ENCODE results near the gene TRIP10.

TRIP10 gene

GRCh38 chr19:6712231-6712630 is 27.2 kb upstream of the TRIP10 start:
- no peak for DNase-seq (ENCODE audit: low spot score)

GRCh38 chr19:6712692-6713670 is 26.5 kb upstream of the TRIP10 start:
- DNase-seq (ENCODE audit: low spot score): no peak

GRCh38 chr19:6713773-6714692 is 25.4 kb upstream of the TRIP10 start:
- no peak for DNase-seq (ENCODE audit: low spot score)

GRCh38 chr19:6714749-6715555 is 24.5 kb upstream of the TRIP10 start:
- no peak for DNase-seq (ENCODE audit: low spot score)

- DNase-seq (ENCODE audit: low spot score): no peak
These were observed 22.9 kb upstream of the TRIP10 start for GRCh38 chr19:6716610-6716970.

- no peak for DNase-seq (ENCODE audit: low spot score)
These were observed 22.4 kb upstream of the TRIP10 start for GRCh38 chr19:6717036-6717435.

- no peak for DNase-seq (ENCODE audit: low spot score)
These were observed 22.0 kb upstream of the TRIP10 start for GRCh38 chr19:6717441-6717971.

GRCh38 chr19:6718111-6718740 is 21.3 kb upstream of the TRIP10 start:
- no peak for DNase-seq (ENCODE audit: low spot score)

- DNase-seq (ENCODE audit: low spot score): no peak
These were observed 20.5 kb upstream of the TRIP10 start for GRCh38 chr19:6718741-6719539.

- DNase-seq (ENCODE audit: low spot score): no peak
These were observed 20.0 kb upstream of the TRIP10 start for GRCh38 chr19:6719540-6719861.

- no peak for DNase-seq (ENCODE audit: low spot score)
These were observed 19.5 kb upstream of the TRIP10 start for GRCh38 chr19:6719992-6720368.

- no peak for DNase-seq (ENCODE audit: low spot score)
These were observed 18.9 kb upstream of the TRIP10 start, which contains the start of gene C3 for GRCh38 chr19:6720369-6721137. Gene C3, minus strand, starts transcription at chr19:6720650. Its CDS starts 61 bp downstream, at chr19:6720589.

- no peak for DNase-seq (ENCODE audit: low spot score)
These were observed 18.4 kb upstream of the TRIP10 start for GRCh38 chr19:6721138-6721474.

GRCh38 chr19:6721773-6722172 is 17.7 kb upstream of the TRIP10 start:
- no peak for DNase-seq (ENCODE audit: low spot score)

- DNase-seq (ENCODE audit: low spot score): no peak
These were observed 16.3 kb upstream of the TRIP10 start for GRCh38 chr19:6723108-6723618.

- DNase-seq (ENCODE audit: low spot score): no peak
These were observed 15.7 kb upstream of the TRIP10 start for GRCh38 chr19:6723738-6724137.

- DNase-seq (ENCODE audit: low spot score): no peak
These were observed 14.6 kb upstream of the TRIP10 start for GRCh38 chr19:6724631-6725492.

GRCh38 chr19:6725513-6726231 is 13.8 kb upstream of the TRIP10 start:
- no peak for DNase-seq (ENCODE audit: low spot score)
